WTC11 (cell line): ENCODE measurements around the gene RAB3B. TPM values are rescaled to one million over a fixed set of nuclear protein-coding genes. Genes with fewer than 3 reads are reported as not detected.

Experiments used
- ATAC-seq: fragments of 200-7000 bp; cut with Tn5 transposase; 2 replicates; pipeline ENCODE4 v1.10.0; 2021; ENCODE audit warnings: mild to moderate bottlenecking, moderate library complexity
- CTCF ChIA-PET: fragments of 300-600 bp; sonication (Branson Sonifier 250); formaldehyde crosslinking; loops from one replicate; lab custom pipeline; 2021; ENCODE audit warnings: antibody characterized with exemption; lab: Charles Lee
- POLR2A ChIA-PET: fragments of 350-600 bp; sonication (Branson Sonifier 250); formaldehyde crosslinking; loops from one replicate; lab custom pipeline; 2021; ENCODE audit warnings: antibody characterized with exemption; lab: Charles Lee
- DNase-seq: peaks from one replicate; pipeline ENCODE4 v3.0.0; 2021; ENCODE audit warnings: low spot score
- H3K27ac Mint-ChIP-seq: 2 replicates; pipeline ENCODE4 v1.8.0; 2021; ENCODE audit warnings: mixed read lengths
- H3K27me3 Mint-ChIP-seq: 2 replicates; pipeline ENCODE4 v1.8.0; 2021; ENCODE audit warnings: low read depth, mild to moderate bottlenecking, moderate library complexity, mixed read lengths
- H3K36me3 Mint-ChIP-seq: 2 replicates; pipeline ENCODE4 v1.8.0; 2021; ENCODE audit warnings: mixed read lengths
- H3K4me1 Mint-ChIP-seq: 2 replicates; pipeline ENCODE4 v1.8.0; 2022; ENCODE audit warnings: mixed read lengths
- H3K4me3 Mint-ChIP-seq: 2 replicates; pipeline ENCODE4 v1.8.0; 2021; ENCODE audit warnings: mild to moderate bottlenecking, moderate library complexity, mixed read lengths
- H3K9me3 Mint-ChIP-seq: 2 replicates; pipeline ENCODE4 v1.8.0; 2021; ENCODE audit warnings: mixed read lengths
- ARID4B ChIP-seq: sonication (generic); formaldehyde crosslinking; IDR thresholded peaks from 2 replicates; pipeline ENCODE4 v1.8.0; 2023; ENCODE audit warnings: missing genetic modification reagents, mild to moderate bottlenecking, borderline replicate concordance
- CBFB ChIP-seq: sonication (generic); formaldehyde crosslinking; IDR thresholded peaks from 2 replicates; pipeline ENCODE4 v1.8.1; 2022; ENCODE audit warnings: mild to moderate bottlenecking, low read depth, missing genetic modification reagents
- ETV6 ChIP-seq: sonication (generic); formaldehyde crosslinking; IDR thresholded peaks from 2 replicates; pipeline ENCODE4 v1.8.1; 2022; ENCODE audit warnings: mild to moderate bottlenecking, missing genetic modification reagents
- IRF1 ChIP-seq: sonication (generic); formaldehyde crosslinking; IDR thresholded peaks from 2 replicates; pipeline ENCODE4 v1.8.0; 2023; ENCODE audit warnings: missing genetic modification reagents
- KAT7 ChIP-seq: sonication (generic); formaldehyde crosslinking; IDR thresholded peaks from 2 replicates; pipeline ENCODE4 v1.8.1; 2023; ENCODE audit warnings: missing genetic modification reagents, mild to moderate bottlenecking, borderline replicate concordance
- STAT6 ChIP-seq: sonication (generic); formaldehyde crosslinking; conservative IDR thresholded peaks from 2 replicates; pipeline ENCODE4 v1.8.1; 2023; ENCODE audit warnings: mild to moderate bottlenecking, low read depth, missing genetic modification reagents, moderate library complexity
- TCF7 ChIP-seq: sonication (generic); formaldehyde crosslinking; IDR thresholded peaks from 2 replicates; pipeline ENCODE4 v1.8.0; 2022; ENCODE audit warnings: mild to moderate bottlenecking, low read depth, missing genetic modification reagents, moderate library complexity
- TP53 ChIP-seq: sonication (generic); formaldehyde crosslinking; IDR thresholded peaks from 2 replicates; pipeline ENCODE4 v1.8.1; 2023; ENCODE audit warnings: mild to moderate bottlenecking, missing genetic modification reagents
- USF2 ChIP-seq: sonication (generic); formaldehyde crosslinking; IDR thresholded peaks from 2 replicates; pipeline ENCODE4 v1.8.1; 2023; ENCODE audit warnings: mild to moderate bottlenecking, missing genetic modification reagents, moderate library complexity
- ZNF219 ChIP-seq: sonication (generic); formaldehyde crosslinking; IDR thresholded peaks from 2 replicates; pipeline ENCODE4 v1.8.0; 2023; ENCODE audit warnings: missing genetic modification reagents, mild to moderate bottlenecking, borderline replicate concordance
- ZNF396 ChIP-seq: fragments of 250-450 bp; sonication (Bioruptor Pico); IDR thresholded peaks from 2 replicates; pipeline ENCODE4 v1.8.0; 2021; ENCODE audit warnings: mild to moderate bottlenecking, moderate library complexity, borderline replicate concordance
- ZNF425 ChIP-seq: fragments of 250-450 bp; sonication (Bioruptor Pico); conservative IDR thresholded peaks from 2 replicates; pipeline ENCODE4 v1.9.0; 2021; ENCODE audit warnings: mild to moderate bottlenecking
- ZSCAN18 ChIP-seq: fragments of 250-450 bp; sonication (Bioruptor Pico); IDR thresholded peaks from 2 replicates; pipeline ENCODE4 v2.1.2; 2022; ENCODE audit warnings: mild to moderate bottlenecking, moderate library complexity
- total RNA-seq: library from RNA; stranded (reverse); gene quantifications from 3 replicates; pipeline ENCODE4 v1.2.3, GENCODE V29; 2021
- TF ChIP-seq, protein P1 (sequence below): sonication (generic); formaldehyde crosslinking; IDR thresholded peaks from 2 replicates; pipeline ENCODE4 v1.8.1; 2023; ENCODE audit warnings: mild to moderate bottlenecking, missing genetic modification reagents, moderate library complexity
- TF ChIP-seq, protein P2 (sequence below): sonication (generic); formaldehyde crosslinking; conservative IDR thresholded peaks from 2 replicates; pipeline ENCODE4 v1.8.1; 2022; ENCODE audit warnings: mild to moderate bottlenecking, missing genetic modification reagents

RAB3B gene
- total RNA-seq, 1 experiment from 2014 or later, result 36.9 TPM

GRCh38 chr1:51926171-51926812 lies 64.2 kb downstream of the RAB3B start:
- peak; percentile 88 for ATAC-seq
- no peak for DNase-seq
- POLR2A ChIA-PET, result interaction anchor here (0.6 kb wide), 1 partner anchor 83 kb away, joined by 3 read pairs; no protein-coding TSS in a partner anchor

DNA sequence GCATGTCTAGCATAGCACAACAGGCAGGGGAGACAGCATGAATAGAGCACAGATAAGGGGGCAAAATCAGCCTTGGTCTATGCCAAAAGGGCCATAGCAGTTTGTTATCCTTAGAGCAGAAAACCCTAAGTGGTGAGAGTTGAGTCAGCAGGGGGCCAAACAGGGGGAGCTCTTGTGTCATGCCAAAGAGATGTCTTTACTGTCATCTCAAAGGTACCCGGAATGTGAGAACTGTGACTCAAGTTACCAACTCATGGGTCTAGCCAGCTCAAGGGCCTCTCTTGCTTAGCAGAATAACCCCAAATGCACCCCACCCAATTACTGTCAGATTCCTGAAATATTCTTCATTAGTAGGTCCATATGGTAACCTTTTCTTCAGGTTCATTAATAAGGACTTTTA lies 66.0 kb downstream of the RAB3B start:
- Mint-ChIP-seq H3K27me3 (no peaks in the 10 kb centered on the region), H3K27ac (no peak overlapping the region), H3K9me3 (no peaks in the 10 kb centered on the region), H3K4me1 (peaks cover 17% of the 10 kb centered on the region), H3K36me3 (peaks cover 5% of the 10 kb centered on the region), H3K4me3 (no peak overlapping the region)
- CTCF ChIA-PET, result interaction anchor here (1.0 to 4.6 kb wide), 2 partner anchors 27 to 183 kb away, joined by 3 to 26 read pairs; no protein-coding TSS in a partner anchor
- DNase-seq, result no peak
- no peak for ATAC-seq
- POLR2A ChIA-PET, result no interaction called here
- TF ChIP-seq ETV6 (CRISPR knock-in tag) (no peak), ZNF219 (CRISPR knock-in tag) (no peak), KAT7 (CRISPR knock-in tag) (no peak), ARID4B (no peak), STAT6 (CRISPR knock-in tag) (no peak)
- TF ChIP-seq, protein P1, sequence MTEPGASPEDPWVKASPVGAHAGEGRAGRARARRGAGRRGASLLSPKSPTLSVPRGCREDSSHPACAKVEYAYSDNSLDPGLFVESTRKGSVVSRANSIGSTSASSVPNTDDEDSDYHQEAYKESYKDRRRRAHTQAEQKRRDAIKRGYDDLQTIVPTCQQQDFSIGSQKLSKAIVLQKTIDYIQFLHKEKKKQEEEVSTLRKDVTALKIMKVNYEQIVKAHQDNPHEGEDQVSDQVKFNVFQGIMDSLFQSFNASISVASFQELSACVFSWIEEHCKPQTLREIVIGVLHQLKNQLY (CRISPR knock-in tag), result no peak
- TF ChIP-seq, protein P2, sequence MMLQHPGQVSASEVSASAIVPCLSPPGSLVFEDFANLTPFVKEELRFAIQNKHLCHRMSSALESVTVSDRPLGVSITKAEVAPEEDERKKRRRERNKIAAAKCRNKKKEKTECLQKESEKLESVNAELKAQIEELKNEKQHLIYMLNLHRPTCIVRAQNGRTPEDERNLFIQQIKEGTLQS (CRISPR knock-in tag), result no peak

More at GRCh38 chr1:51926171-51926812, 64.2 kb downstream of the RAB3B start:
- no peaks in the 10 kb centered on the region for H3K36me3 Mint-ChIP-seq
- peak overlapping the region; percentile 72 for H3K27ac Mint-ChIP-seq
- H3K9me3 Mint-ChIP-seq, result no peaks in the 10 kb centered on the region
- H3K4me3 Mint-ChIP-seq, result no peak overlapping the region
- H3K4me1 Mint-ChIP-seq, result peaks cover 9% of the 10 kb centered on the region
- H3K27me3 Mint-ChIP-seq, result no peaks in the 10 kb centered on the region
- TF ChIP-seq CBFB (CRISPR knock-in tag) (no peak), USF2 (CRISPR knock-in tag) (no peak), IRF1 (CRISPR knock-in tag) (no peak), TCF7 (no peak), ZNF425 (no peak), TP53 (no peak), KAT7 (CRISPR knock-in tag) (no peak), ZNF396 (CRISPR knock-in tag) (no peak), ZSCAN18 (no peak)
- CTCF ChIA-PET, result interaction anchor here (1.0 to 4.6 kb wide), 6 partner anchors 17 to 119 kb away, joined by 3 to 26 read pairs (median 4); no protein-coding TSS in a partner anchor
